ENCODE results near the gene RAPH1.
"Not testable (repeated sequence)": the region's sequence is repeated elsewhere in the genome, so short reads cannot be mapped to it uniquely, and the experiment has no call there.

The RAPH1 gene

DNA sequence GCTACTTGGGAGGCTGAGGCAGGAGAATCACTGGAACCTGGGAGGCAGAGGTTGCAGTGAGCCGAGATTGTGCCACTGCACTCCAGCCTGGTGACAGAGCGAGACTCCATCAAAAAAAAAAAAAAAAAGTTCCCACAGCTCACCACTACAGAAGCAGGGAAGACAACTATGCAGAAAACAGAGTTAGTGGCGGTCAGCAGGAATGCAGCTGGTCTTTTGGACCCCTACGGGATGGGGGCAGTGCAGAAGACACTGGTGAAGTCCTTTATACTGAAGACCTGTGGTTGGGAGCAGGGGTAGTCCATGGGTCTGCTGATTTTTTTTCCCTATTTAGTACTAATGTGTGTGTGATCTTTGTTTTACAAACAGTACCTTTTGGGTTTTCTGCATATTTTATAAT is 105.5 kb downstream of the RAPH1 start:
- not testable (repeated sequence) for DNase-seq (ENCODE audit: low spot score)

- DNase-seq (ENCODE audit: low spot score), result peak; percentile 59
Measured at GRCh38 chr2:203427061-203427460, 108.0 kb downstream of the RAPH1 start.

DNA sequence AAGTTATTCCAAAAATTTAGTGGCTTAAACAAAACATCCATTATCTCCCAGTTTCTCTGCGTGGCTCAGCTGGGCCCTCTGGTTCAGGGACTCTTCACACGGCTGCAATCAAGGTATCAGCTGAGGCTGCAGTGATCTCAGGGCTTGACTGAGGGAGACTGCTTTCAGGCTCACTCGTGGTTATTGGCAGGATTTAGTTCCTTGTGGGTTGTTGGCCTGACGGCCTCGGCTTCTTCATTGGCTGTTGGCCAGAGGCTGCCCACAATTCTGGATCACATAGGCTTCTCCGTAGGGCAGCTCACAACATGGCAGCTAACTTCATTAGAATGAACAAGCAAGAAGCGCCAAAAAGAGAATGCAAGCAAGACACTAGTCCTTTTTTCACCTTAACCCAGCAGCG is 116.8 kb downstream of the RAPH1 start:
- DNase-seq (ENCODE audit: low spot score), result no peak

DNA sequence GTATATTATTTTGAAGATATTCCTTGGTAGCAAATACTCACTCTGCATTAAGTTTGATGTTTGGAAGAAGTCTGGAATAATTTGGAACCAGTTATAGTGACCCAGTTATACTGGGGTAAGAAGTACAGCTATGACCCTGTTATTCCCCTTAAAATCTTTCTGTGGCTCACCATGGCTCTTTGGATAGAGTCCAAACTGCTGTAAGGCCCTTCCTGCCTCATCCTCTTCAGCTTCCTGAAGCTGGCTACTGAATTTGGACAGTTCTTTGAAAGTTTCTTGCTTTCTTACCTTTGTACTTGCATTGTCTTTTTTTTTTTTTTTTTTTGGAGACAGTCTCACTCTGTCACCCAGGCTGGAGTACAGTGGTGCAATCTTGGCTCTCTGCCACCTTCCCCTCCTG is 121.3 kb downstream of the RAPH1 start:
- no peak for DNase-seq (ENCODE audit: low spot score)

DNA sequence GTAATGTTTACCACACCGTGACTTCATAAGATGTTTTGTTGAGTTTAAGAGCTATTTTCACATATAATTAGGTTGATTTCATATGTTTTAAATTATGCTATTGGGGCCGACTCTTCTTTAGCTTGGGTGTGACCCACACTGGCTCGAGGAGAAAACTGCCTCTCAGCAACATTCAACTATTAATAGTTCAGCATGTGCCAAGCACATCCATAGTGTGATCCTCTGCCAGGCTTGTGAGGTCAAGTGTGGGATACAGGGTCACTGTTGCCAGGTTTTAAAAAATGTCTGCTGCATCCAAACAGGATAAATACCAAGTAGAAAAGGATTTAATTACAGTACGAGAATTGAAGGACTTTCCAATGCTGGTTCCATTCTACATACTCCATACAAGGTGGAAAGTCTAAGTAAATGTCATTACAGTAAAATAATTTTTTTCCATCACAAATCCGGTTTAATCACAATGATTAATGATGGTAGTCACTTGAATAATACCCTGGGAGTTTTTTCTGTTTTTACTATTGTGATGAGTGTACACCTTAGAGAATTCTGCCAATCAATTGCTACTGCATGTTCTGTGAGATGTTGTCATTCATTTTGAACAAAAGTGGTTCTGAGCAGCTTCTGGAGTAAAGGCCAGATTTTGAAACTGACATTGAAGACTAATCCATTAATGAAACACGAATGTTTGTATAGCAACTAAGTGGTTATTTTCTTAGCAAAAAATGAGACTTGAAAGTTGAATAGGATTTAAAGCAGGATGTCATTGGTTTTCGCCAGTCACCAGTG is 122.4 kb downstream of the RAPH1 start:
- DNase-seq (ENCODE audit: low spot score), result no peak

DNA sequence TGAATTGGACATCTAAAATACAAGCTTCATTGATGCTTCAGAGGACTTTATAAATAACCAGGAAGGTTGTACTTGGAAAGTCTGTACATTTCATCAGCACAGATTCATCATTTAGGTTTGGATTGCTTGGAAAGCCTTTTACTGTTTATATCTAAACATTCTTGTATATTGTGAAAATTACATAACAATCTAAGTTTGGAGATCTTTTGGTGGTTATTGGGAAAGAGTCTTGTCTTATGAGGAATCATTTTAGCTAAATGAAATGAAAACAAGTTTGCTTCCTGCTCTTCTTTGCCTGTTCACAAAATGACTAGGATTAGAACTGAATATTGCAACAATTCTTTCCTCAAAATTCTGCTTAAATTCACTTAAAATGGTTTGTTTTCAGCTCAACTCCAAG is 127.6 kb downstream of the RAPH1 start:
- no peak for DNase-seq (ENCODE audit: low spot score)

- DNase-seq (ENCODE audit: low spot score), result no peak
Measured at GRCh38 chr2:203404996-203405395, 130.1 kb downstream of the RAPH1 start.

DNA sequence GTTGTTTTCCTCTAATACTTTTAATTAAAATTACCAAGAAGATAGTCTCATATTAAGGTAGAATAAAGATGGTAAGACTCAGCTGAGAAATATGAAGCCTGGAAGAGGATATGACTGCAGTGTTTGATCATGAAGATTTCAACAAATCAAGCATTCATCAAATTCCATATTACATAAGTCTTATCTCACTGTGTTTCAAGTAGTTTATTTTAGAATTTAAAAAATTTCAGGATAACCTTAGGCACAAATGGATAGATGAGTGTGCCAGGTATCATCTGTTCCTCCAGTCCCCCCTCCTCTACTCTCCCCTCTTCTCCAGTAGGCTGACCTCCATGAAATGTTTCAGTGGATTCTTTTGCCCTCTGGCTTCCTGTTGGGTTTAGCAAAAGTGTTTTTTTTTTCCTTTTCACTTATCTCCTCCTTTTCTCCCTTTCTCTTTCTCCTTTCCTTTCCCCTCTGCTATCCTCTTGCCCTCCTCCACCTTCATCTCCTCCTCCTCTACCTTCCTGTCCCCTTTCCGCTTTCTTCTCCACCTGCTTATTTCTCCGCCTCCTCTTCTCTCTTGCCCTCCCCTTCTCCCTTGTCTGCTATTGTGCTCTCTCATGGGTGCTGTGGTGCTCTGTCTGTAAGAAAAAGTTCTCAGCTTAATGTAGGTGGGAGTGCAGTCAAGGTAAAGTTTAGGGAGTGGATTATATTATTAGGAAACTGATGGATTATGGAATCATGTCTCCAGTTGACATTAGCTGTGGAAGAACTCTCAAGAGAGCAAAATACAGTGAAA is 134.1 kb downstream of the RAPH1 start:
- DNase-seq (ENCODE audit: low spot score), result no peak

- DNase-seq (ENCODE audit: low spot score), result no peak
Measured at GRCh38 chr2:203399031-203399430, 136.1 kb downstream of the RAPH1 start.

- DNase-seq (ENCODE audit: low spot score), result no peak
Measured at GRCh38 chr2:203396667-203397066, 138.4 kb downstream of the RAPH1 start.

DNA sequence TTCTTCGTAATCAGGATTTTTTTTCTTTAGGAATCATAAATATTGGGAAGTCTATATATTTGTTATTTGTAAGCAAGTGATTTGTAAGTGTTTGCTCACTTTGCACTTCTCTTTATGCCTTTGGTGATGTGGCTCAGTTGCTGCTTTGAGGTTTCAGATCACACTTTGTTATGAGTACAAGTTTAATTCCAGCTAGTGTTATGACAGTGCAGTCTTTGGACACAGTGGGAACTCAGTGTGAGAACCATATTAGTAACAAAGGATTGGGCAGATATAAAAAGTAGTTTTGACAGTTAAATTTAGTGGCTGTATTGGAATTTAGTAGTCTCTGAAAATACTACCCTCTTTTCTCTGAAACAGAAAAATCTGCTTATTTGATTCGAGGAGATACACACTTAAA is 139.2 kb downstream of the RAPH1 start:
- no peak for DNase-seq (ENCODE audit: low spot score)

DNA sequence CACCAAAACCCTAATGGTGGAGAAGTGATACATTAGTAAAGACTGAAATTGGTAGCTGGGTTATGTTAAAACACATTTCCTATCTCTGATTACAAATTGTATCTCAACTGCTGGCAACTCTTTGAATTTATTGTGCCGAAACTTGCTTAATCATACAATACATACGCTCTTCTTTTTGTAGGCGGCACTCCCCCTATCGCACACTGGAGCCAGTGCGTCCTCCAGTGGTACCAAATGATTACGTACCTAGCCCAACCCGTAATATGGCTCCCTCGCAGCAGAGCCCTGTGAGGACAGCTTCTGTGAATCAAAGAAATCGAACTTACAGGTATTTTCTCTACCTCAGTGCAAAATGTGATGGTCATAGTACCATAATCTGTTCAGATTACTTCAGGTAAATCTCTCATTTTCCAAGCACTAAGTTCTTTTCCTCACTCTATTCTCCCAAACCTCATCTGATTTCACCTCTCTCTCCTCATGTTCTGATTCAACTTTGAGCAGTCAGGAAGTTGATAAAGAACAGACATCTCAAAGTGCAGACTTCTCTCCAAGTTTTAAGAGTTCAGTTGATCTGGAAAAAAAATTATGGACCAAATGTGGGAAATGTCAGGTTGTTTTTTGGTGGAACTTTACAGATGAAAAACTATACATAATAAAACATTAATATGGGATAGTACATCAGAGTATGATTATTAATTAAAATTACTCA is 140.4 kb downstream of the RAPH1 start:
- no peak for DNase-seq (ENCODE audit: low spot score)

GRCh38 chr2:203388153-203388552 is 146.9 kb downstream of the RAPH1 start:
- not testable (repeated sequence) for DNase-seq (ENCODE audit: low spot score)

- DNase-seq (ENCODE audit: low spot score), result no peak
Measured at GRCh38 chr2:203383038-203383437, 152.1 kb downstream of the RAPH1 start.

DNA sequence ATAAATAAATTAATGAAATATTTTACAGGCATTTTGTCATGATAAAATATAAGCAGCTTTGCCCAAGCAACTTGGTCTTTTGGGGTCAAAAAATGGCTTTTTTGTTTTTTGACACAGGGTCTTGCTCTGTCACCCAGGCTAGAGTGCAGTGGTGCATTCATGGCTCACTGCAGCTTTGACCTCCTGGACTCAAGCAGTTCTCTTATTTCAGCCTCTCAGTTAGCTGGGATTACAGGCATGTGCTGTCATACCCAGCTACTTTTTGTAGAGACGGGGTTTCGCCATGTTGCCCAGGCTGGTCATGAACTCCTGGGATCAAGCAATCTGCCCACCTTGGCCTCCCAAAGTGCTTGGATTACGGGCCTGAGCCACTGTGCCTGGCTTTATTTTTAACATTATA is 155.9 kb downstream of the RAPH1 start:
- no peak for DNase-seq (ENCODE audit: low spot score)

GRCh38 chr2:203376173-203376572 is 158.9 kb downstream of the RAPH1 start:
- DNase-seq (ENCODE audit: low spot score), result no peak

GRCh38 chr2:203372706-203373105 is 162.4 kb downstream of the RAPH1 start:
- not testable (repeated sequence) for DNase-seq (ENCODE audit: low spot score)

DNA sequence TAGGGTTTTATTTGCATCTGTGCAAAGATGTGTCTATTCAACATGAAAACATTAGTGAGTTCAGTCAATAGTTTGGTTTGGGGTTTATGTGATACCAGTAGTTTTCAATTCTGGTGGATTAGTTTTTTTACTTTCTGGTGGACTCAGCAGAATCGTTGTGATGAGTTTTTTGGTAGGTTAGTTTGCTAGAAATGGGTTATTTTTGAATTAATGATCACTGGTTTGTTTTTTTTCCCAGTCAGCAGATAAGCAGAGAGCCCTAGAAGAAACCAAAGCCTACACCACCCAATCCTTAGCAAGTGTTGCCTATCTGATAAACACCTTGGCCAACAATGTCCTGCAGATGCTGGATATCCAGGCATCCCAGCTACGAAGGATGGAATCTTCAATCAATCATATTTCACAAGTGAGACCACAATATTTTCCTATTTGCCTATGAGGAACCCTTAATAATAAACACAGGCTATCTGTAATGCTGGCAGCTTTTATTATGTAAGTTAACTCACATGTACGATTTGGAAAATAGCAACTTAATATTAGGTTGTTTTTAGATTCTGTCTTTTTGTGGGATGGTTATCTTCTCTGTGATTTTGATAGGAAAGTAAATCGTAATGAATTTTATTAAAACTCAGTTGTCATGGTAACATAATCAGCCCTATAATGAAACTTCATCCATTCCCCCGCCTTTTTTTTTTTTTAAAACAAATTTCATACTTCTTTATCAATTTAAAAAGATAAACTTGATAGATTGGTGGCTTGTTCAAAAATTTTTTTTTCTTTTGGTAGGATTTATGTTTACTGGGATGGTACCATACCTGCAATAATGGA is 168.2 kb downstream of the RAPH1 start:
- no peak for DNase-seq (ENCODE audit: low spot score)

GRCh38 chr2:203361922-203362321 is 173.2 kb downstream of the RAPH1 start:
- DNase-seq (ENCODE audit: low spot score), result no peak

DNA sequence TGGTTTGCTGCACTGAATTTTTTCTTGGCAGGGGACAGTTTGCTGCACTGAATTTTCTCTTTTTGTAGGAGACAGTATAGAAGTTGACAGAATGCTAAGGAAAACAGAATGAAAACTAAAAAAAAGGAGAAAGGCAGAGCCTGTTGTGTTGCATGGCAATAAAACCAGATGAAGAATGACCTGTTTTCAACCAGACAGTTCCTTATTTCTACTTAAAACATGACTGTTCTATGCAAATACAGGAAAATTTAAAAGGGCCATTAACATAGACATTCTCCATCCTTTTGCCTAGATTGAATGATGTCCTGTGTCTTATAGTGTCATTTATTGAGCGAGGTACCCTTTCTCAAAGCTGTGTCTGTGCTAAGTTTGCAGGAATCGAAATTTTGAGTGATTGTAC is 173.6 kb downstream of the RAPH1 start:
- DNase-seq (ENCODE audit: low spot score), result no peak

DNA sequence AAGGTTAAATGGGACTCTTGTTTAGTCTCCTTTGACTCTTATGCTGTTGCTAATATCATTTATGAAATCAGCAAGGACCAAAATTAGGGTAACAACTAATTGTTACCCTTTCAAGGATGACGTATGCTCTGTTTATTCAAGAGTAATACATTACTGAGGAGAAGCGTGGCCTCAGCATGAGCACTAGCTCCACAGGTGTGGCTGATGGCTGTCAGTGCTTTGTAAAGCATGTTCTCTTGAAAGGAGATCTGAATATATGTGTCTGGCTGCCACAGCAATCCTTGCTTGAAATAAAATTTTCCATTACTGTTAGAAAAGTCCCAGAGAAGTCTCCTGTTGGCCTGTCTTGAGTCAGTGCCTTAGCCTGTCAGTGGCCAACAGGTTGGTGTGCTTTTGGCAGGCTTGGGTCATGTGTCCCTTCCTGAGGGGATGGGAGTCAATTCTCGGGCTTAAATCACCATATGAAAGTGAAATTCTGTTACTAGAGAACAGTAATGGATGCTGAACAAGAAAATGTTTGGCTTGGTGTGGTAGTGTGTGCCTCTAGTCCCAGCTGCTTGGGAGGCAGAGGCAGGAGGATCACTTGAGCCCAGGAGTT is 174.2 kb downstream of the RAPH1 start:
- DNase-seq (ENCODE audit: low spot score), result no peak

- DNase-seq (ENCODE audit: low spot score), result no peak
Measured at GRCh38 chr2:203359450-203359849, 175.7 kb downstream of the RAPH1 start.

Data from hepatic stellate cell (primary cell).